NT2/D1 (cell line): ENCODE measurements around the gene MILR1.
A peak's percentile ranks its signal among the peaks of the same experiment; 100 is the strongest.

Source experiments
- DNase-seq: peaks from one replicate; pipeline ENCODE4 v3.0.0-alpha.2; 2011; ENCODE audit warnings: low read depth, low spot score
- H3K27me3 ChIP-seq: 2 replicates; pipeline ENCODE4 v1.6.0; 2011; ENCODE audit warnings: mild to moderate bottlenecking; ENCODE audit not compliant: insufficient read length, insufficient read depth
- H3K36me3 ChIP-seq: 2 replicates; pipeline ENCODE4 v1.6.1; 2011; ENCODE audit warnings: mild to moderate bottlenecking, low read length, mixed read lengths; ENCODE audit not compliant: insufficient read depth, insufficient read length
- H3K4me1 ChIP-seq: 2 replicates; pipeline ENCODE4 v1.5.1; 2011; ENCODE audit not compliant: insufficient read depth, insufficient read length
- H3K4me3 ChIP-seq: 2 replicates; pipeline ENCODE4 v1.5.1; 2011; ENCODE audit warnings: low read depth; ENCODE audit not compliant: insufficient read length
- H3K9ac ChIP-seq: 2 replicates; pipeline ENCODE4 v1.6.0; 2011; ENCODE audit warnings: low read depth; ENCODE audit not compliant: insufficient read length
- H3K9me3 ChIP-seq: 2 replicates; pipeline ENCODE4 v1.5.1; 2011; ENCODE audit warnings: mild to moderate bottlenecking, low read length; ENCODE audit not compliant: insufficient read depth
- SUZ12 ChIP-seq: IDR thresholded peaks from 2 replicates; pipeline ENCODE4 v1.6.1; 2011; ENCODE audit not compliant: insufficient read length, insufficient read depth; ENCODE audit errors: extremely low read depth
- YY1 ChIP-seq: IDR thresholded peaks from 2 replicates; pipeline ENCODE4 v1.6.1; 2011; ENCODE audit not compliant: insufficient read length, insufficient read depth
- ZNF274 ChIP-seq: IDR thresholded peaks from 2 replicates; pipeline ENCODE4 v1.6.1; 2011; ENCODE audit warnings: mild to moderate bottlenecking, low read depth, low read length

Gene MILR1

DNA sequence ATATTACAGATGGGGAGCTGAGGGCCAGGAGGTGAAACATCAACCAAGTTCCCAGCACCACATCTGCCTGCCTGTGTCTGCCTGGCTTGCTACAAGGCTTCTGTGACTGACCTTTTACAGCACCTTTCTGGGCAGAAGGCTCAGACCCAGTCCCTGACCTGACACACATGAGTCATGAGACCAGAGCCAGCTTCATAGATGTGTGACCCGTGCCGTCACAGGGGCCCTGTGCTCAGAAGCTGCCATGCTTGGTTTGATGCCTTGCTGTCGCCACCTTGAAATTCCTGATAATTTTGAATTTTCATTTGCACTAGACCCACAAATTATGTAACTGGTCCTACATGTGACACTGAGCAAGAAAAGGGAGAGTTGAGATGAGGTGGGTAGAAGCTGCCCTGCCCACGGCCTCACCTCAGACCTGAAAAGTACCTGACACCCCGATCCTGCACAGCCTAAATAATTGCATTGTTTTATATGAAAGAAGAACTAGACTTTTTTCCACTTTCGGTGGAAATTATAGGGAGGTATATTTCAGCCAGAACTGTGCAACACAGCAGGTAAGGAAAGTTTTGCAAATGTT is 44.9 kb upstream of the MILR1 start:
- no peaks in the 10 kb centered on the region for H3K27me3 ChIP-seq
- H3K4me1 ChIP-seq: peaks cover 1% of the 10 kb centered on the region
- H3K4me3 ChIP-seq: no peak overlapping the region
- TF ChIP-seq SUZ12: no peak
- no peak for TF ChIP-seq YY1
- no peak for TF ChIP-seq ZNF274
- no peak for DNase-seq
- H3K9ac ChIP-seq: no peak overlapping the region
- H3K9me3 ChIP-seq: no peaks in the 10 kb centered on the region
- no peaks in the 10 kb centered on the region for H3K36me3 ChIP-seq

DNA sequence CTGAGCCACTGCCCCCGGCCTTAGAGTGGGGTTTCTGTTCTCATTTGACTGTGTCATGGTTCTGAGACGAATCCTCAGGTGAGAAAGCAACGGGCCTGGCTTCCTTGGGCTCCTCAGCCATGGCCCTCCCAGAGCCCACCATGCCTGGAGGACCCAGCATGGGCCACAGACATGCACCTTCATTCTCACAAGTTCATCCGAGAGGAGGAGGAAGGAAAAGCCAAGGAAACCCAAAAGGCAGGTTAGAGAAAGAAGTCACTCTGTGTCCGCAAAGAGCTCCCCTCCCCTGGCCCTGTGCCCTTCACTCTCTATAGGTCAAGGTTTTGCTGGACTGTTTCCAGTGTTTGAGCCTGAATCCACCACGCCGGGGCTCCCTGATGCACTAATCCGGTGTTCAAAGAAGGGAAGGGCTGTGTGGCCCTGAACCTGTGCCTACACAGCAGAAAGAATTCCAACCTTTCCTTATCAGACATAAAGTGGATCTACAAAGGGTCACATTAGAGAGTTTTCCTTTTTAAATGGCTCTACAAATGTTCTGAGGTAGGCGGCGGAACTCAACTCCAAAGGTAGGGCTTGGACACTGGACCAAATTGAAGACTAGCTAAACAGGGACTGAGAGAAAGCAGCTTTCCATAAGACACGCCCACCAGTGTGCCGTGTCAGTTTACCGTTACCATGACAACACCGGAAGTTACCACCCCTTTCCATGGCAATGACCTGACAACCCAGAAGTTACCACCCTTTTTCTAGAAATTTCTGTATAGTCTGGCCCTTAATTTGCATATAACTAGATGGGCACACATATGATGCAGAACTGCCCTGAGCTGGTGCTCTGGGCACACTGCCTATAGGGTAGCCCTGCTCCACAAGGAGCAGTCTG is 42.4 kb upstream of the MILR1 start:
- TF ChIP-seq YY1: no peak
- TF ChIP-seq SUZ12: no peak
- no peak for TF ChIP-seq ZNF274
- DNase-seq: no peak
- H3K9me3 ChIP-seq: no peaks in the 10 kb centered on the region

DNA sequence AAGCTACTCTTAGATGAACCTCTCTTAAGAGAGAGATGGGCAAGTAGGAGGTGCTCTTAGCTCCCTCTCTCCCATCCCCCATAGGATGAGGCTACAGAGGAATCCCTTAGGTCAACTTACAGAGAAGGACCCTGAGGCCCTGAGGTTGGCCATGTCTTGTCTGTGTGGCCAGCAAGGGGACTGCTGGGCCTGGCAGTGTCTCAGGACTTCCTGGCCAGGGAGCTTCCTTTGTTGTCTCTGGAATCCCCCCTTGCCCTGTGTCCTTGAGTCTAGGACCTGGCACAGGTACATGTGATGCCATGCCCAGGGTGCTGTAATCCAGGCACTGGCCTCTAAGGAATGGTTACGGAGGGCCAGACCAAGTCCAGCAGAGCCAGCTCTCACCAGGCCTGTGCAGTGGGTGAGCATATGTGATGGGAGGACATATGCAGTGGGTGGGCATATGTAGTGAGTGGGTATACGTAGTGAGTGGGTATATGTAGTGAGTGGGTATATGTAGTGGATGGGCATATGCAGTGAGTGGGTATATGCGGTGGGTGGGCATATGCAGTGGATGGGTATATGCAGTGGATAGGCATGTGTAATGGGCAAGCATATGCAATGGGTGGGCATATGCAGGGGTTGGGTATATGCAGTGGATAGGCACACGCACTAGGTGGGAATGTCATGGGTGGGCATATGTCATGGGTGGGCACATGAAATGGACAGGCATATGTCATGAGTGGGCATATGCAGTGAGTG is 38.0 kb upstream of the MILR1 start:
- Histone ChIP-seq H3K36me3 (no peaks in the 10 kb centered on the region), H3K9me3 (no peaks in the 10 kb centered on the region), H3K4me1 (peaks cover 6% of the 10 kb centered on the region), H3K9ac (peak overlapping the region; percentile 11), H3K27me3 (no peaks in the 10 kb centered on the region), H3K4me3 (no peak overlapping the region)
- DNase-seq: no peak
- no peak for TF ChIP-seq ZNF274
- TF ChIP-seq YY1: no peak
- no peak for TF ChIP-seq SUZ12

More for the DNA sequence above, 42.4 kb upstream of the MILR1 start:
- H3K9ac ChIP-seq: no peak overlapping the region
- H3K4me1 ChIP-seq: peaks cover 6% of the 10 kb centered on the region
- no peaks in the 10 kb centered on the region for H3K36me3 ChIP-seq
- H3K4me3 ChIP-seq: no peak overlapping the region
- no peaks in the 10 kb centered on the region for H3K27me3 ChIP-seq

DNA sequence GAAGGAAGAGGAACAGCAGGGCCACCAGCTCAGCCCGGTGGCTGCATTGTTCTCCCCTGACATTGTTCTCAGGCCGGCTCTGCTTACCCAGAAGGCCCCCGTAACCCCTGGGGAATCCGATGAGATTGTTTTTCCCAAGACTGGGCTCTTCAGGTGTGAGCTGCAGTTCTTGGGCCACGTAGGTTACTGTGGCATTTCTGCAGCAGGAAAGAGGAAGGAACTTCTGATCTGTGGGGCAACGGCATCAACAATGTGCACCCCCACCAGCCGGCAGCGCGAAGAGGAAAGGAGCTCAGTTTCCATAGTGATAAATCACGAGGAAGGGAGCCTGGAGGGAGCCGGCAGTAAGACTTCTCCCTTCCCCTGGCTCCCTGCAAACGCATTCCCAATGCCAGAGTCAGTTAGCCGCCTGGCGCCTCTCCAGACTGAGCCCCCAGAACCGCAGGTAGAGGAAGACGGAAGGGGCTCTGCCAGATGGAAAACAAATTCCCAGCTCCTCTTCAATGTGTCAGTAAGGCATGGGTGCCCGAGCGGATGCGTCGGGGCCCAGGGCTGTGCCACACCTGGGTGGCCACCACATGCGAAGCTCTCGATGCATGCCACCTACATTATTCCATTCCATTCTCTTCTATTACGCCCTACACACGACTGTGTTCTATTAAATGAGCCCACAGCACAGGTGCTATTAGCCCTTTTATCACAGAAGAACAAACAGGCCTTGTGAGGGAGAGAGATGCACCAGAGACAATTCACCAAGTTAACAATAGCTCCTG is 36.7 kb upstream of the MILR1 start:
- peaks cover 6% of the 10 kb centered on the region for H3K4me1 ChIP-seq
- H3K9ac ChIP-seq: peak overlapping the region; percentile 54
- H3K4me3 ChIP-seq: peak overlapping the region; percentile 19

DNA sequence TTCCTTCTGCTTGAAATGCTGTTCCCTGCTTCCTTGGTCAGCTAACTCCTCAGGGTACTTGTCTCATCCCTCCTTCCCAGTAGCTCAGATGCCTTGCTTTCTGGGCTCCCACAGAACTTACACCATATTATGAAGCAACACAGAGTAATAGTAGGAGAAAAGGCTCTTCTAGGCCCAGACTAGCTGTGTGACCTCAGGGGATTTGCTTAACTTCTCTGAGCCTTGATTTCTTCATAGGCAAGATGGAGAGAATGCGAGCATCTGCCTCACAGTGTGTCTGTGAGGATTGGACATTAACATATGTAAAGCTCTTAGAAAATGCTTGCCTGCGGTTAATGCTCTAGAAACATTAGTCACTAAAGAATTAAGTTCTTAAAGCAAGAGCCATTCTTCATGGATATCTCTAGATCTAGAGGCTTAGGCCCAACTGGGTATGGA is 36.0 kb upstream of the MILR1 start:
- DNase-seq: no peak
- Histone ChIP-seq H3K36me3 (no peaks in the 10 kb centered on the region), H3K9ac (no peak overlapping the region), H3K4me3 (no peak overlapping the region), H3K27me3 (no peaks in the 10 kb centered on the region), H3K4me1 (peaks cover 6% of the 10 kb centered on the region), H3K9me3 (no peaks in the 10 kb centered on the region)
- TF ChIP-seq YY1 (no peak), ZNF274 (no peak), SUZ12 (no peak)

More for the DNA sequence above, 36.7 kb upstream of the MILR1 start:
- peak; percentile 85 for DNase-seq
- Histone ChIP-seq H3K36me3 (no peaks in the 10 kb centered on the region), H3K27me3 (no peaks in the 10 kb centered on the region), H3K9me3 (no peaks in the 10 kb centered on the region)
- no peak for TF ChIP-seq ZNF274
- no peak for TF ChIP-seq SUZ12
- no peak for TF ChIP-seq YY1

DNA sequence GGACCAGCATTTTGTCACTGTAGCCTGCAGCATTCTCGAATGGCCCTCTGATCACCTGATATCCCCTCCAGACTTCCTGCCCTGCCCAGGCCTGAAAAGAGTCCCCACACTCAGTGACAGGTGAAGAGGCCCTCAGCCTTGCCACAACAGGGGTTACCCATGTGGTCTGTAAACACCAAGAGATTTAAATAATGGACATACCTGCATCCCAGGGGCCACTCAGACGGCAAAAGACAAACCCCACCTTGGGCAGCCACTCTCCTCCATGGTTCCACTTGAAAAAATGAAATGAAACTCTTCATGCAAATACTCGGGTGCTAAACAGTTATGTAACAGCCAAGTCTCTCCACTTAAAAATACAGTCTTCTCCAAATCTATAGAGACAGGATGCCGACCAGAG is 35.4 kb upstream of the MILR1 start:
- H3K4me3 ChIP-seq: no peak overlapping the region
- no peaks in the 10 kb centered on the region for H3K27me3 ChIP-seq
- peak overlapping the region; percentile 33 for H3K9ac ChIP-seq
- DNase-seq: no peak
- no peaks in the 10 kb centered on the region for H3K36me3 ChIP-seq
- no peaks in the 10 kb centered on the region for H3K9me3 ChIP-seq
- no peak for TF ChIP-seq ZNF274
- TF ChIP-seq SUZ12: no peak
- TF ChIP-seq YY1: no peak
- peaks cover 6% of the 10 kb centered on the region for H3K4me1 ChIP-seq
